Spleen (tissue), 11 donors: ENCODE measurements around the gene TMEM38B. TPM values are rescaled to one million over a fixed set of nuclear protein-coding genes. Genes with fewer than 3 reads are reported as not detected.

ENCODE experiments used
- DNase-seq: peaks from one replicate; pipeline ENCODE4 v3.0.0-alpha.2; 2020
- H3K27ac ChIP-seq, 8 donors: fragments of 200-600 bp; sonication (generic) in 7 of 8; 1 replicate in 4 of 8; 2 replicates in 4 of 8; pipeline versions ENCODE4 v1.5.0 to v1.8.0; 2016 to 2021; ENCODE audit warnings: inconsistent platforms in 4 of 8, mild to moderate bottlenecking in 4 of 8, moderate library complexity in 1 of 8
- H3K27me3 ChIP-seq, 7 donors: fragments of 200-600 bp; sonication (generic) in 6 of 7; replicated peaks in 1 of 7; 1 replicate in 4 of 7; 2 replicates in 3 of 7; pipeline versions ENCODE4 v1.5.0 to v1.8.0; 2016 to 2021; ENCODE audit warnings: inconsistent platforms in 3 of 7, mild to moderate bottlenecking in 1 of 7
- H3K36me3 ChIP-seq, 6 donors: fragments of 200-600 bp; sonication (generic) in 5 of 6; 1 replicate in 4 of 6; 2 replicates in 2 of 6; pipeline versions ENCODE4 v1.5.0 to v1.8.0; 2016 to 2021; ENCODE audit warnings: inconsistent platforms in 2 of 6
- H3K4me1 ChIP-seq, 6 donors: fragments of 200-600 bp; sonication (generic) in 5 of 6; 1 replicate in 3 of 6; 2 replicates in 3 of 6; pipeline versions ENCODE4 v1.5.0 to v1.8.0; 2016 to 2021; ENCODE audit warnings: inconsistent platforms in 3 of 6
- H3K4me3 ChIP-seq, 8 donors: fragments of 200-600 bp; sonication (generic) in 7 of 8; 1 replicate in 4 of 8; 2 replicates in 4 of 8; pipeline versions ENCODE4 v1.5.0 to v1.8.0; 2016 to 2021; ENCODE audit warnings: inconsistent platforms in 4 of 8, mild to moderate bottlenecking in 4 of 8, moderate library complexity in 2 of 8
- H3K9me3 ChIP-seq, 8 donors: fragments of 200-600 bp; sonication (generic) in 7 of 8; 1 replicate in 4 of 8; 2 replicates in 4 of 8; pipeline versions ENCODE4 v1.5.0 to v1.8.0; 2016 to 2021; ENCODE audit warnings: inconsistent platforms in 4 of 8
- POLR2A ChIP-seq, 3 donors: fragments of 450-650 bp; IDR thresholded peaks; one replicate each; pipeline ENCODE4 v1.5.1; 2017; ENCODE audit warnings: antibody characterized with exemption in 3 of 3, mild to moderate bottlenecking in 1 of 3
- POLR2AphosphoS5 ChIP-seq, 3 donors: sonication (generic); formaldehyde crosslinking; IDR thresholded peaks; one replicate each; pipeline ENCODE4 v1.5.1; 2017; ENCODE audit warnings: antibody characterized with exemption in 3 of 3
- WGBS, 5 donors: extraction: QIAGEN DNeasy Blood & Tissue Kit in 3 of 5; methylation state at CpG; one replicate each; pipeline versions ENCODE4 v1.1.5 to v1.1.7; 2013 to 2018; 5-methylcytosine and 5-hydroxymethylcytosine counted together
- intact Hi-C: fragments of 100-400 bp; cut with DNase I; formaldehyde crosslinking; loops from one replicate; pipeline ENCODE4 v1.15.0; 2023; ENCODE audit warnings: low total_unique reads
- polyA plus RNA-seq, 3 donors: library from polyadenylated mRNA; stranded (reverse); fragments of 200-250 nt; gene quantifications; one replicate each; pipeline ENCODE4 v1.2.1, GENCODE V29; 2013
- total RNA-seq, 7 donors: library from RNA; depleted of rRNA in 3 of 7; stranded (reverse); fragments of >200 nt in 3 of 7; fragmentation: NEBNext Ultra II Directional in 4 of 7; extraction: Animal tissue kit (Norgen Biotek cat#: 25700) in 4 of 7; gene quantifications; one replicate each; pipeline versions ENCODE4 v1.1.0 to v1.2.1, GENCODE V29; 2016 to 2021
- TF ChIP-seq, protein P1 (sequence below), 11 experiments: fragments of 200-600 bp in 7 of 11; fragments of 450-650 bp in 4 of 11; sonication (generic) in 4 of 11; IDR thresholded peaks in 8 of 11; conservative IDR thresholded peaks in 3 of 11; 1 replicate in 7 of 11; 2 replicates in 4 of 11; pipeline versions ENCODE4 v1.4.0 to v1.8.0; 2016 to 2021; ENCODE audit warnings: antibody characterized with exemption in 11 of 11, inconsistent platforms in 4 of 11, mild to moderate bottlenecking in 1 of 11
- donor health status: healthy with polysubstance abuse.
- donor health status: DM: no; HTN: no; CAD: no; lungs with moderate emphysema.
- donor health status: DM: no; HTN: no; CAD: no.
- donor health status: Bipolar disorder and iron deficiency.
- donor health status: healthy.
- donor health status: DM: no; HTN: no; CAD: no.
- donor health status: DM: yes; HTN: yes; CAD: no.

Gene TMEM38B
- total and polyA plus RNA-seq, 10 donors, result 3.1 to 12.1 (median 8.3) TPM

DNA sequence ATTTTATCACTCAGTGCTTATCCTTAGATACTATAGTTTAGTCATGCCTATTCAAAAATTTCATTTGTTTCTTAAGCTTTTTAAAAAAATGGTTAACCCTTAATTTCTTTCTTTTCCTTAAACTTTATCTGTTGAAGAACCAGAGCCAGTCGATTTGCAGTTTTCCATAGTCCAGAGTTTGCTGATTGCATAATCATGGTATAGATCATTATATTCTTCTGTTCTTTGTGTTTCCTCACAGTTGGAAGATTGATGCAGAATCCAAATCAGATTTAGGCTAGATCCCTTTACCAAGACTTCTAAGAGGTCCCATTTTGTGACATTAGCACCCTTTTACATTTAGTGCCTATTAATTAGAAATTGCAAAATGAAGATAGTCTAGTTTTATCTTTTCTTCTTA lies 18.0 kb downstream of the TMEM38B start:
- Histone ChIP-seq H3K27me3 (no peaks in the 10 kb centered on the region), H3K36me3 (peaks cover 0 to 15% (median 4%) of the 10 kb centered on the region in 6 donors), H3K4me3 (no peak overlapping the region), H3K4me1 (peaks cover 0 to 12% (median 0%) of the 10 kb centered on the region in 6 donors), H3K9me3 (no peaks in the 10 kb centered on the region), H3K27ac (no peak overlapping the region)
- WGBS, 5 donors, result 86 to 89% (median 88%) methylated on average over 1 of the region's 1 CpG
- TF ChIP-seq, protein P1, sequence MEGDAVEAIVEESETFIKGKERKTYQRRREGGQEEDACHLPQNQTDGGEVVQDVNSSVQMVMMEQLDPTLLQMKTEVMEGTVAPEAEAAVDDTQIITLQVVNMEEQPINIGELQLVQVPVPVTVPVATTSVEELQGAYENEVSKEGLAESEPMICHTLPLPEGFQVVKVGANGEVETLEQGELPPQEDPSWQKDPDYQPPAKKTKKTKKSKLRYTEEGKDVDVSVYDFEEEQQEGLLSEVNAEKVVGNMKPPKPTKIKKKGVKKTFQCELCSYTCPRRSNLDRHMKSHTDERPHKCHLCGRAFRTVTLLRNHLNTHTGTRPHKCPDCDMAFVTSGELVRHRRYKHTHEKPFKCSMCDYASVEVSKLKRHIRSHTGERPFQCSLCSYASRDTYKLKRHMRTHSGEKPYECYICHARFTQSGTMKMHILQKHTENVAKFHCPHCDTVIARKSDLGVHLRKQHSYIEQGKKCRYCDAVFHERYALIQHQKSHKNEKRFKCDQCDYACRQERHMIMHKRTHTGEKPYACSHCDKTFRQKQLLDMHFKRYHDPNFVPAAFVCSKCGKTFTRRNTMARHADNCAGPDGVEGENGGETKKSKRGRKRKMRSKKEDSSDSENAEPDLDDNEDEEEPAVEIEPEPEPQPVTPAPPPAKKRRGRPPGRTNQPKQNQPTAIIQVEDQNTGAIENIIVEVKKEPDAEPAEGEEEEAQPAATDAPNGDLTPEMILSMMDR (IDR thresholded peaks at IDR 0.05 in 8 of 11, conservative IDR thresholded peaks at IDR 0.05 in 3 of 11), result no peak
- TF ChIP-seq POLR2AphosphoS5 (IDR thresholded peaks at IDR 0.05), result no peak
- no peak for TF ChIP-seq POLR2A (IDR thresholded peaks at IDR 0.05)
- DNase-seq, result no peak
- intact Hi-C loops, result no loop called here

DNA sequence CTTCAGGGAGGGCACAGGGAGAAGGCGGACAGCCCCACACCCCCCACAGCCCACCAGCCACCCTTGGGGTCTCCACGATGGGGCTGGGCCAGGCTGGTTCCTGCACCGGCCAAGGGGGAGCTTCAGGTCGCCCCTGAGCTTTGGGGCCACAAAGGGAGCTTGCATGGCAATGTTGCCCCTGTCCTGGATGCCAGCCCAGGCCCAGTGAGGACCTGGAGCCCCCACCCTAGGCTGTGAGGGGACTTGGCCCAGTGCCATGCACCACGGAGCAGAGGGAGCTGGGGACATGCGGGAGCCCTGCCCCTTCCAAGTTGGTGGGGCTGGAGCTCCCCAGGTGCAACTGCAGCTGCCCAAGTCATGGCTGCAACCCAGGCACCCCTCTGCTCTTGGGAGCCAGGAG lies 18.4 kb downstream of the TMEM38B start:
- Histone ChIP-seq H3K27ac (no peak overlapping the region), H3K36me3 (peaks cover 0 to 15% (median 4%) of the 10 kb centered on the region in 6 donors), H3K27me3 (no peaks in the 10 kb centered on the region), H3K9me3 (no peaks in the 10 kb centered on the region), H3K4me3 (no peak overlapping the region), H3K4me1 (peaks cover 0 to 10% (median 0%) of the 10 kb centered on the region in 6 donors)
- peak; percentile 54 for DNase-seq
- TF ChIP-seq, protein P1 (IDR thresholded peaks at IDR 0.05 in 8 of 11, conservative IDR thresholded peaks at IDR 0.05 in 3 of 11), result no peak
- TF ChIP-seq POLR2A (IDR thresholded peaks at IDR 0.05) (no peak), POLR2AphosphoS5 (IDR thresholded peaks at IDR 0.05) (no peak)
- 83 to 98% (median 91%) methylated on average over 3 to 6 of the region's 6 CpGs for WGBS, 5 donors
- intact Hi-C loops, result no loop called here

DNA sequence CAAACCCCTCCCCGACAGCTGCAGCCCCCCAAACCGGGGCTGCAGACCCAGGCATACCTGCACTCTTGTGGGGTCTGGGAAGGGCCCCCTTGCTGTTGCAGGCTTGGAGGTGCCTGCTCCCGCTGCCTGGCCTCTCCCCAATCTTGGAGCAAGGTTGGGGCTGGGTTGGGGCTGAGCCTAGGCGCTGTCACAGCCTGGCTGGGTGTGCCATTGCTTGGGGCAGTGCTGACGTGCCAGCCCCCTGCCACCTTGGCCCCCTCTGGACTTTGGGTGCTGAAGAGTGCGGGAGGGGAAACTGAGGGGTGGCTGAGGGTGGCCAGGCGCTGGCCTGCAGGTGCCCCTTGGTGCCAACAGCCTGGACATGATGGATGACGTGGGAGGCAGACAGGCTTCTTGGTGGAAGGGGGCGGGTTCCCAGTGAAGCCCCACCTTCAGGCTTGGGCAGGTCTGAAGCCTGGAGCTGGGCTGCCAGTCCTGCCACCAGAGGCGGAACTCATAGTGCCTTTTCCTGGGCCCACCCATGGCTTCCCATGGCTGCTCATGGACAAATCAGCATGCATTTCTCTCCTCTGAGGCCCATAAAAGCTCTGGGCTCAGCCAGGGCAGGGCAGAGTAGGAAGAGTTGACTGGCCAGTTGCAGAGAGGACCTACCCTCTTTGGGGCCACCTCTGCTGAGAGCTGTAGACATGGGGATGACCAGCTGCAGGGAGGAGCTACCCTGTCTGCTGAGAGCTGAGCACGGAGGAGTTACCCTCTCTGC lies 19.1 kb downstream of the TMEM38B start:
- peaks cover 0 to 15% (median 4%) of the 10 kb centered on the region in 6 donors for H3K36me3 ChIP-seq
- no peak overlapping the region for H3K4me3 ChIP-seq
- H3K9me3 ChIP-seq, result no peaks in the 10 kb centered on the region
- DNase-seq, result no peak
- H3K27me3 ChIP-seq, result no peaks in the 10 kb centered on the region
- H3K27ac ChIP-seq, result no peak overlapping the region
- WGBS, 5 donors, result 94 to 100% (median 97%) methylated on average over 5 to 11 of the region's 11 CpGs
- intact Hi-C loops, result no loop called here
- H3K4me1 ChIP-seq, result peaks cover 0 to 4% (median 0%) of the 10 kb centered on the region in 6 donors
- no peak for TF ChIP-seq POLR2A (IDR thresholded peaks at IDR 0.05)
- TF ChIP-seq, protein P1 (IDR thresholded peaks at IDR 0.05 in 8 of 11, conservative IDR thresholded peaks at IDR 0.05 in 3 of 11), result no peak
- no peak for TF ChIP-seq POLR2AphosphoS5 (IDR thresholded peaks at IDR 0.05)

DNA sequence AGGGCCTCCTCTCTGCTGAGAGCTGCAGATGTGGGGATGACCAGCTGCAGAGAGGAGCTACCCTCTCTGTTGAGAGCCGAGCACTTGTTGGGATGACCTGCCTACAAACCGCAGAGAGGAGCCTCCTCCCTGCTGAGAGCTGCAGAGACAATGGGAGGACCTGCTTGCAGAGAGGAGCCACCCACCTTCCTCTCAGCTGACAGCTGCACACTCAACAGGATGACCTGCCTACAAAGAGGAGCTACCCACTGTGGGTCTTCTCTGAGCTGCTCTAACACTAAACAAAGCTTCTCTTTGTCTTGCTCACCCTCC lies 19.6 kb downstream of the TMEM38B start:
- Histone ChIP-seq H3K4me3 (no peak overlapping the region), H3K9me3 (no peaks in the 10 kb centered on the region), H3K27me3 (no peaks in the 10 kb centered on the region), H3K4me1 (no peaks in the 10 kb centered on the region), H3K36me3 (peaks cover 0 to 15% (median 4%) of the 10 kb centered on the region in 6 donors), H3K27ac (no peak overlapping the region)
- no peak for DNase-seq
- WGBS, 5 donors, result 80 to 97% (median 88%) methylated on average over 1 to 2 of the region's 2 CpGs
- intact Hi-C loops, result no loop called here
- no peak for TF ChIP-seq POLR2AphosphoS5 (IDR thresholded peaks at IDR 0.05)
